K562 (cell line): ENCODE measurements around the gene NAE1. TPM values are rescaled to one million over a fixed set of nuclear protein-coding genes. Genes with fewer than 3 reads are reported as not detected.

Experiments
- ARID1B ChIP-seq: fragments of 450-650 bp; IDR thresholded peaks from 2 replicates; pipeline ENCODE4 v1.6.1; 2016; ENCODE audit warnings: antibody characterized with exemption, mild to moderate bottlenecking, inconsistent platforms
- EP400 ChIP-seq: fragments of 450-650 bp; IDR thresholded peaks from 2 replicates; pipeline ENCODE4 v1.6.1; 2017; ENCODE audit warnings: antibody characterized with exemption, mild to moderate bottlenecking, moderate library complexity
- FOS ChIP-seq: IDR thresholded peaks from 3 replicates; pipeline ENCODE4 v1.6.1; 2011; ENCODE audit not compliant: insufficient read length; ENCODE audit errors: extremely low read depth
- FOXM1 ChIP-seq, 2 experiments: fragments of 450-650 bp in 1 of 2; sonication (generic) in 1 of 2; formaldehyde crosslinking in 1 of 2; IDR thresholded peaks; 2 replicates each; pipeline versions ENCODE4 v1.6.1 to v1.9.0; 2017 to 2022; ENCODE audit warnings: low read depth in 2 of 2, mild to moderate bottlenecking in 2 of 2, missing genetic modification reagents in 1 of 2, moderate library complexity in 1 of 2
- HDAC6 ChIP-seq: IDR thresholded peaks from 2 replicates; pipeline ENCODE4 v1.6.1; 2012; ENCODE audit warnings: low read depth, mild to moderate bottlenecking, control low read depth, inconsistent platforms, low read length, moderate library complexity
- JUN ChIP-seq, 2 experiments: sonication (generic) in 1 of 2; formaldehyde crosslinking in 1 of 2; IDR thresholded peaks; 2 replicates each; pipeline versions ENCODE4 v1.6.1 to v1.8.0; 2012 to 2022; ENCODE audit warnings: borderline replicate concordance in 2 of 2, mild to moderate bottlenecking in 2 of 2, improper control_type of control experiment in 1 of 2, low read depth in 1 of 2, low read length in 1 of 2, missing genetic modification reagents in 1 of 2
- KLF16 ChIP-seq: IDR thresholded peaks from 2 replicates; pipeline ENCODE4 v1.6.1; 2016; ENCODE audit warnings: antibody characterized with exemption
- MAFG ChIP-seq: fragments of 450-650 bp; conservative IDR thresholded peaks from 2 replicates; pipeline ENCODE4 v1.6.1; 2016; ENCODE audit warnings: missing genetic modification characterization, missing compliant biosample characterization
- NCOA6 ChIP-seq: fragments of 450-650 bp; IDR thresholded peaks from 2 replicates; pipeline ENCODE4 v1.6.1; 2017; ENCODE audit warnings: mild to moderate bottlenecking
- POLR3A ChIP-seq: IDR thresholded peaks from 2 replicates; pipeline ENCODE4 v1.6.1; 2011; ENCODE audit warnings: borderline replicate concordance, mild to moderate bottlenecking, moderate library complexity; ENCODE audit not compliant: insufficient read length, insufficient read depth; ENCODE audit errors: extremely low read depth
- PRMT5 ChIP-seq: sonication (generic); formaldehyde crosslinking; IDR thresholded peaks from 2 replicates; pipeline ENCODE4 v1.5.0; 2020; ENCODE audit warnings: missing genetic modification reagents
- RNF2 ChIP-seq: sonication (generic); IDR thresholded peaks from 2 replicates; pipeline ENCODE4 v1.6.1; 2016
- ZNF589 ChIP-seq: fragments of 200-800 bp; sonication (Bioruptor generic); IDR thresholded peaks from 2 replicates; pipeline ENCODE4 v1.6.1; 2016; ENCODE audit warnings: low read depth, missing genetic modification characterization, missing compliant biosample characterization
- polyA plus RNA-seq, 8 experiments: library from polyadenylated mRNA; depleted of rRNA in 4 of 8; stranded (reverse) in 5 of 8; unstranded in 3 of 8; fragments of >200 nt; fragmentation: Nextera tagmentation in 2 of 8; fragmentation: Illumina TruSeq in 1 of 8; extraction: Ambion mirVana in 2 of 8; extraction: Trizol in 1 of 8; gene quantifications; 2 replicates each; pipeline versions ENCODE4 v1.2.1 to v1.2.3, GENCODE V29; 2011 to 2014; ENCODE audit warnings: inconsistent platforms in 1 of 8, missing spikeins in 1 of 8
- total RNA-seq, 7 experiments: library from RNA; depleted of rRNA in 6 of 7; stranded (reverse); fragments of >200 nt in 6 of 7; fragmentation: Illumina TruSeq in 2 of 7; extraction: Trizol in 2 of 7; gene quantifications; 2 replicates each; pipeline versions ENCODE4 v1.2.1 to v1.2.3, GENCODE V29; 2011 to 2021; ENCODE audit warnings: low replicate concordance in 1 of 7
- TF ChIP-seq, protein P1 (sequence below), 2 experiments: fragments of 450-650 bp; formaldehyde crosslinking in 1 of 2; IDR thresholded peaks; 2 replicates each; pipeline versions ENCODE4 v1.4.0 to v1.6.1; 2014 to 2020; ENCODE audit warnings: mild to moderate bottlenecking in 2 of 2, borderline replicate concordance in 1 of 2, low read depth in 1 of 2
- TF ChIP-seq, protein P2 (sequence below): sonication (generic); formaldehyde crosslinking; IDR thresholded peaks from 2 replicates; pipeline ENCODE4 v1.8.0; 2022; ENCODE audit warnings: missing genetic modification reagents, mild to moderate bottlenecking, borderline replicate concordance

Gene NAE1
- total and polyA plus RNA-seq, 9 of the 15 experiments (the other 6 are each of a cell fraction or from before 2014, with no cell fraction given): 165 to 294 (median 230) TPM

DNA sequence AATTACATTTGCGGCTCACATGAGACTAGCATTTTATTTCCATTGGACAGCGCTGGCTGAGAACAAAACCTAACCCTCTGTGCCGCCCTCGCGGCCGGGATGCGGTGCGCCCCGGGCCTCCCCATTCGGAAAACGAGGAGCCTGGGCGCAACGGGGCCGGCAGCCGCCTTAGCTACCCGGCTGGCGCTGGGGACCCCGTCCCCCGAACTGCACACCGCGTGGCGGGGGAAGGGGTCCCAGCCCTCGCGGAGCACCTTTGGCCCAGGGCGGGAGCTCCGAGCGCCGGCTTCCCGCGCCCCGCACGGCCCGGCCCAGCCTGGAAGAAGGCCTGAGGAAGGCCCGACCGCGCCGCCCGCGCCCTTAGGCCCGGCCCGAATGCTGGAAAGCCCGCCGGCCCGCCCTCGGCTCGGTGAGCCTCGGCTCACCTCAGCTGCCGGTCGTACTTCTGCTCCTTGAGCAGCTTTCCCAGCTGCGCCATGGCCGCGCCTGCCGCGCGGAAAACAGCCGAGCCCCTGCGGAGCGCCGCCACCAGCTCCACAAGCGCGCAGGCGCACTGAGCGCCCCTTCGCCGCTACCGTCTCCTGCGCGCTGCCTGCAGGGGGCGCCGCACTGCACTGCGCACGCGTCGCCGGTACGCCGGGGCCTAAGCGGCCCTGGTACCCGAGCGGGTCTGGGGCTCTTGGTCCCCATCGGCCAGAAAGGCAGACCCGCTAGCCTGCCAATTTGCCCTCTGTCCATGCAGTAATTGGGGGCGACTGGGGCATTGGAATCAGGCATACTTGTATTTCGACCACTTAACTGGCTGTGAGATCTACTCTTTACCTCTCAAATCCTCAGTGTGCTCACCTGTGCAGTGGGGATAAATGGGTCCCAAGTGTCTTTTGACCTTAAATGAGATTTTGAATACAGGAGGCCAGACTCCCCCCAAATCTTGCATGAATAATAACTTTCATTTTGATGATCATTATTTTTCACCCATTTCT is at the start of gene NAE1 (continued):
- no peak for TF ChIP-seq FOXM1 (IDR thresholded peaks at IDR 0.05; ENCODE audit: low read depth)
- TF ChIP-seq FOXM1 (CRISPR knock-in tag; IDR thresholded peaks at IDR 0.05; ENCODE audit: low read depth): no peak
- TF ChIP-seq POLR3A: no peak
- peak; percentile 70; the same call in 1 of the 2 replicates for TF ChIP-seq EP400
- TF ChIP-seq PRMT5 (CRISPR knock-in tag): no peak
- TF ChIP-seq ARID1B: no peak
- no peak for TF ChIP-seq JUN (IDR thresholded peaks at IDR 0.05; ENCODE audit: borderline replicate concordance, low read depth, low read length)
- no peak for TF ChIP-seq JUN (CRISPR knock-in tag; IDR thresholded peaks at IDR 0.05; ENCODE audit: borderline replicate concordance)
- TF ChIP-seq, protein P1, sequence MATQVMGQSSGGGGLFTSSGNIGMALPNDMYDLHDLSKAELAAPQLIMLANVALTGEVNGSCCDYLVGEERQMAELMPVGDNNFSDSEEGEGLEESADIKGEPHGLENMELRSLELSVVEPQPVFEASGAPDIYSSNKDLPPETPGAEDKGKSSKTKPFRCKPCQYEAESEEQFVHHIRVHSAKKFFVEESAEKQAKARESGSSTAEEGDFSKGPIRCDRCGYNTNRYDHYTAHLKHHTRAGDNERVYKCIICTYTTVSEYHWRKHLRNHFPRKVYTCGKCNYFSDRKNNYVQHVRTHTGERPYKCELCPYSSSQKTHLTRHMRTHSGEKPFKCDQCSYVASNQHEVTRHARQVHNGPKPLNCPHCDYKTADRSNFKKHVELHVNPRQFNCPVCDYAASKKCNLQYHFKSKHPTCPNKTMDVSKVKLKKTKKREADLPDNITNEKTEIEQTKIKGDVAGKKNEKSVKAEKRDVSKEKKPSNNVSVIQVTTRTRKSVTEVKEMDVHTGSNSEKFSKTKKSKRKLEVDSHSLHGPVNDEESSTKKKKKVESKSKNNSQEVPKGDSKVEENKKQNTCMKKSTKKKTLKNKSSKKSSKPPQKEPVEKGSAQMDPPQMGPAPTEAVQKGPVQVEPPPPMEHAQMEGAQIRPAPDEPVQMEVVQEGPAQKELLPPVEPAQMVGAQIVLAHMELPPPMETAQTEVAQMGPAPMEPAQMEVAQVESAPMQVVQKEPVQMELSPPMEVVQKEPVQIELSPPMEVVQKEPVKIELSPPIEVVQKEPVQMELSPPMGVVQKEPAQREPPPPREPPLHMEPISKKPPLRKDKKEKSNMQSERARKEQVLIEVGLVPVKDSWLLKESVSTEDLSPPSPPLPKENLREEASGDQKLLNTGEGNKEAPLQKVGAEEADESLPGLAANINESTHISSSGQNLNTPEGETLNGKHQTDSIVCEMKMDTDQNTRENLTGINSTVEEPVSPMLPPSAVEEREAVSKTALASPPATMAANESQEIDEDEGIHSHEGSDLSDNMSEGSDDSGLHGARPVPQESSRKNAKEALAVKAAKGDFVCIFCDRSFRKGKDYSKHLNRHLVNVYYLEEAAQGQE (IDR thresholded peaks at IDR 0.05; ENCODE audit: borderline replicate concordance): no peak; the same call in 1 of the 2 replicates
- TF ChIP-seq, protein P1 (CRISPR knock-in tag; IDR thresholded peaks at IDR 0.05; ENCODE audit: low read depth): no peak
- TF ChIP-seq NCOA6: no peak
- no peak for TF ChIP-seq HDAC6
- TF ChIP-seq MAFG (tag): no peak
- no peak for TF ChIP-seq RNF2
- TF ChIP-seq, protein P2, sequence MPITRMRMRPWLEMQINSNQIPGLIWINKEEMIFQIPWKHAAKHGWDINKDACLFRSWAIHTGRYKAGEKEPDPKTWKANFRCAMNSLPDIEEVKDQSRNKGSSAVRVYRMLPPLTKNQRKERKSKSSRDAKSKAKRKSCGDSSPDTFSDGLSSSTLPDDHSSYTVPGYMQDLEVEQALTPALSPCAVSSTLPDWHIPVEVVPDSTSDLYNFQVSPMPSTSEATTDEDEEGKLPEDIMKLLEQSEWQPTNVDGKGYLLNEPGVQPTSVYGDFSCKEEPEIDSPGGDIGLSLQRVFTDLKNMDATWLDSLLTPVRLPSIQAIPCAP: no peak
- TF ChIP-seq FOS: no peak
- TF ChIP-seq KLF16: peak; percentile 33; the same call in 1 of the 2 replicates
- TF ChIP-seq ZNF589 (CRISPR knock-in tag): no peak
